Natural killer cell treated with Interleukin-12 subunit alpha and Interleukin-12 subunit beta and Interleukin-15 and Interleukin-18, amount 100 ng/mL, for 72 hours (primary cell): ENCODE data around the gene EXOC7. TPM values are rescaled to one million over a fixed set of nuclear protein-coding genes. Genes with fewer than 3 reads are reported as not detected.

ENCODE experiments used
- ATAC-seq, 2 donors: fragments of 150-1000 bp; cut with Tn5 transposase in 1 of 2; sonication (Bioruptor Pico), chemical (Tn5 transposase) in 1 of 2; 2 replicates each; pipeline ENCODE4 v1.10.0; 2021
- DNase-seq: peaks from one replicate; pipeline ENCODE4 v3.0.0; 2022; ENCODE audit warnings: low spot score
- H3K27ac Mint-ChIP-seq, 2 donors: 1 replicate in 1 of 2; 2 replicates in 1 of 2; pipeline ENCODE4 v1.8.0; 2022; ENCODE audit warnings: mixed read lengths in 2 of 2, mild to moderate bottlenecking in 1 of 2, moderate library complexity in 1 of 2
- H3K27me3 Mint-ChIP-seq, 2 donors: 1 replicate in 1 of 2; 2 replicates in 1 of 2; pipeline ENCODE4 v1.8.0; 2022; ENCODE audit warnings: mixed read lengths in 2 of 2
- H3K36me3 Mint-ChIP-seq: one replicate; pipeline ENCODE4 v1.8.0; 2022; ENCODE audit warnings: mixed read lengths
- H3K4me1 Mint-ChIP-seq, 2 donors: 1 replicate in 1 of 2; 2 replicates in 1 of 2; pipeline ENCODE4 v1.8.0; 2022; ENCODE audit warnings: low read depth in 2 of 2, mixed read lengths in 2 of 2, mild to moderate bottlenecking in 1 of 2
- H3K4me3 Mint-ChIP-seq: one replicate; pipeline ENCODE4 v1.8.0; 2022; ENCODE audit warnings: mixed read lengths
- H3K9me3 Mint-ChIP-seq: 2 replicates; pipeline ENCODE4 v1.8.0; 2022; ENCODE audit warnings: mixed read lengths
- total RNA-seq, 2 donors: library from RNA; stranded (reverse); gene quantifications; one replicate each; pipeline ENCODE4 v1.2.3, GENCODE V29; 2022

Gene EXOC7
- total RNA-seq, 2 donors from 2014 or later, result 134 to 163 TPM

DNA sequence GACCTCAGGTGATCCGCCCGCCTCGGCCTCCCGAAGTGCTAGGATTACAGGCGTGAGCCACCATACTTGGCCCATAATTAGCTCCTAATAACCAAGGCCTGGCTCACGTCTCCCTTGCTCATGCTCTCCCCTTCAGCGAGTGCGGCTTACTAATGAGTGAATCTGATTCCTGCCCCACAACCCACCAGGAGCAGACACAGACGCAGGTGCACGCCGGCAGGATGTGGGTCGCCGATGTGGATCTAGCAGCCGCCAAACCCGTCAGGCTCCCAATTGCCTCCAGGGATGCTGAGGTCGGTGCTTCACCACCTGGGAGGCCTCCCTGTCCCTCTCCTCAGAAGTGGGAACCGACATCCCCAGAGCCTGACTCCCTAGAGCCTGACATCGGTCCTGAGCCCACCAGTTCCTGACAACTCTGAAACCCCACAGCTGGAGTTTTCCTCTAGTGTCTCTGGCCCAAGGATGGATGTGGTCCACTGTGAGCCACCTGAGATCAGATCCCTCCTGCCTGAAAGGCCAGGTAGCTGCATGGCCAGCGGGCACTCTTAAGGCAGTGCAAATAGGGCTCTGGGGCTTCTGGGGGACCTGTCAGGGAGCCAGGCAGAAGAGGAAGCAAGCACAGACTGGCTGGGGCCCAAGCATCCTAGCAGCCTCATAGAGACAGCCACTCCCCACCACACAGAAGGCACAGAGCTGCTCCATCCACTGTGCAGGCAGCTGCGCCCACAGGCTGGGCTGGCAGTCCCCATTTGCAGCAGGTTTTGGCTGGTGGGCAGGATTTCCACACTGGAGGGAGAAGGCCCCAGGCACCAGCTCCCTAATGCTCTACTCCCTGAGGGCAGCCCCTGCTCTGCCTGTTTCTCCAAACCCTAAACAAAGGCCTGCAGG lies 10.8 kb downstream of the EXOC7 start:
- Mint-ChIP-seq H3K27me3 (no peaks in the 10 kb centered on the region), H3K4me3 (no peak overlapping the region), H3K27ac (no peak overlapping the region), H3K36me3 (no peaks in the 10 kb centered on the region), H3K9me3 (no peaks in the 10 kb centered on the region), H3K4me1 (peaks cover 2 to 5% of the 10 kb centered on the region in 2 donors)
- no peak for DNase-seq
- ATAC-seq, result no peak

DNA sequence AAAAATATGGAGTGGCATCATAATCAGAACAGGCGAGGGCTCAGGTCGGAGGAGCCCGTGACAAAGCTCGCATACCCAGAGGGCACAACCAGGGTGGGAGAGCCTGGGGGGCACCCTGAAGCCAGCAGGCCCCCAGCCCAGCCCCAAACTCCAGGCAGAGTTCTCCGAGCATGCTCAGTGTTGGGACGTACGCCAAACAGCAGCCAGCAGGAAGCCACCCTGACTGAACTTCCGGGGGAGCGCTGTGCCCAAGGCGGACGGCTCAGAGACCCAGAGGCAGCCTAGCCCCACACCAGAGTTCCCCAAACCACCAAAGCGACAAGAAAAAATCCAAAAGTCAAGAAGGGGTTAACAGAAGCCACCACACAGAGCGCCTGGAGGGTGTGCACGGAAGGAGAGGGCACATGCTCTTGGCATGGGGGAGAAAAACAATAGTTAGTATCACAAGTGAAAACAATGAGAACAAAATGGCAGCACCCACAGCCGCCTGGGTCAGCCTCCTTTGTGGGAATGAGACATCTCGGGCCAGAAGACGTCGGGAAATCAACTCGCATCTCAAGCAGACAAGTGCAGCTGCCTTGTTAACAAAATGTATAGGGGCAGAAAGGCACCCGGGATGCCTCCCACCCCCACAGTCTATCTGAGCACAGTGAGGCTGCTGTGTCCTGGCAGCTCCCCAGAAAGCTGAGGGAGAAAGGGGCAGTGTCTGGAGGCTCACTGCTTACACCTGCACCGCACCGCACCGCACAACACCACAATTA lies 11.9 kb downstream of the EXOC7 start:
- ATAC-seq, result no peak

DNA sequence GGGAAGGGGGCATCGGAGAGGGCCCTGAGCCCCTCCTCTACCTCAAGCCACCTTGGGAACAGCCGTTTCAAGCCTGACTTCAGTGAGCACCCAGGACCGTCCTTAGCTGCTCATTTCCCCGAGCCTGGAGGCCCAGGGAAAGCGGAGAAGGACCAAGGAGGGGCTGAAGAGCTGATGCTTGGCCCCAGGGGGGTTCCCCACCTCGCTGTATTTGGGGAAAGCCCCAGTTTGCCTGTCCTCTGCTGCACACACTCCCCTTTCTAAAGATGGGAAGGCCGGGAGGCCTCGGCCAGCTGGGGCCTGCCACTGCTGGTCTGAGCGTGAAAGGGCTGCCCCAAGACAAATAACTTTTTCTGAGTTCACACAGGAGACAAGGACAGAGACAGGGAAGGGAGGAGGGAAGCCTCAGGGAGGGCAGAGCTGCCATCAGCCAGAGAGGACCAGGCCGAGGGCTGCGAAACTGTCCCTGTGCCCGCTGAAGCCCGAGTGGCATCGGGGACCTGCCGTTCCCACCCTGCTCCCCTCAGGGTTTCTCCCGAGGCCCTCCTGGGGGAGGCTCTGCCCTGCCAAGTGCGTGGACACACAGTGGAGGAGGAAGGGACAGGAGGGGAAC lies 13.0 kb downstream of the EXOC7 start:
- H3K27me3 Mint-ChIP-seq, result no peaks in the 10 kb centered on the region
- ATAC-seq, result no peak
- H3K36me3 Mint-ChIP-seq, result no peaks in the 10 kb centered on the region
- peaks cover under 1 to 2% of the 10 kb centered on the region in 2 donors for H3K4me1 Mint-ChIP-seq
- H3K9me3 Mint-ChIP-seq, result no peaks in the 10 kb centered on the region
- H3K4me3 Mint-ChIP-seq, result no peak overlapping the region
- DNase-seq, result no peak
- H3K27ac Mint-ChIP-seq, result peak overlapping the region in 1 of 2 donors; percentile 82

More for the DNA sequence above, 11.9 kb downstream of the EXOC7 start:
- Mint-ChIP-seq H3K4me3 (peak overlapping the region; percentile 41), H3K9me3 (no peaks in the 10 kb centered on the region), H3K36me3 (no peaks in the 10 kb centered on the region), H3K27ac (peak overlapping the region; percentile 31 to 82), H3K27me3 (no peaks in the 10 kb centered on the region), H3K4me1 (peaks cover 2 to 5% of the 10 kb centered on the region in 2 donors)
- no peak for DNase-seq

DNA sequence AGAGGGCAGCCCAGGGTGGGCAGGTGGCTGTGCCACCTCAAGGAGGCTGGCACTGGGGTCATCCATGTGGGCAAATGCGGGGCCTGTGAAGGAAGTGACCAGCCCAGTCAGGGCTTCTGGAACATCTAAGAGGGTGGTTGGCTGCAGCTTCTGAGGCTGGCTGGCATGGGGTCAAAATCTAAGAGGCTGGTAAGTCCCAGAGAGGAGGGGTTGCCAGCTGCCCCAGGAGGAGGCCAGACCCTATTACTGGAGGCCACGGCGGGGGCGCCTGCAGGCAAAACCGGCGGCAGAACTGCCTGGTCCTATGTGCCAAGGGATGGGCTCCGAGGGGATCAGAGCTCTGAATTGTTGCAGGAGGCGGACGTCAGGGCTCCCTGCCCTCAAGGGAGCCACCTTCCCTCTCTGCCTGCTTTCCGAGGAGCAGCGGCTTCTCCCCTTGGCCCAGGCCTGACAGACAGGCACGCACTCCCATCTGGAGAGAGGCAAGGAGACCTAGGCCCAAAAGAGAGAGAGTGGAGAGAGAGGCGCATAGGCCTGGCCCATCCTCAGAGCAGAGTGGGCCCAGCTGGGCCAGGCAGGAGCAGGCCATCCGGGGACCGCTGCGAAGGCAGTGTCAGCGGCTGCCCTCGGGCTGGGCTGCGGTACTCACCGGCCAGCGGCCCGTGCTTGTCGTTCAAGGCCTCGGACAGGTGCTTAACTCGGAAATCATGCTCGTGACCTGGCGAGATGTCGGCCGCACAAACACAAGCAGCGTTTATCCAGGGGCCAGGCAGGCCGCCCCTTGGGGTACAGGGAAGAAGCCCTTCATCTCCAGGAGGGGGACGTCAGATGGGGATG lies 13.7 kb downstream of the EXOC7 start:
- Mint-ChIP-seq H3K4me1 (peaks cover 0 to 2% of the 10 kb centered on the region in 2 donors), H3K4me3 (no peak overlapping the region), H3K9me3 (no peaks in the 10 kb centered on the region), H3K27ac (no peak overlapping the region), H3K36me3 (peaks cover under 1% of the 10 kb centered on the region), H3K27me3 (no peaks in the 10 kb centered on the region)
- no peak for DNase-seq
- ATAC-seq, result no peak

DNA sequence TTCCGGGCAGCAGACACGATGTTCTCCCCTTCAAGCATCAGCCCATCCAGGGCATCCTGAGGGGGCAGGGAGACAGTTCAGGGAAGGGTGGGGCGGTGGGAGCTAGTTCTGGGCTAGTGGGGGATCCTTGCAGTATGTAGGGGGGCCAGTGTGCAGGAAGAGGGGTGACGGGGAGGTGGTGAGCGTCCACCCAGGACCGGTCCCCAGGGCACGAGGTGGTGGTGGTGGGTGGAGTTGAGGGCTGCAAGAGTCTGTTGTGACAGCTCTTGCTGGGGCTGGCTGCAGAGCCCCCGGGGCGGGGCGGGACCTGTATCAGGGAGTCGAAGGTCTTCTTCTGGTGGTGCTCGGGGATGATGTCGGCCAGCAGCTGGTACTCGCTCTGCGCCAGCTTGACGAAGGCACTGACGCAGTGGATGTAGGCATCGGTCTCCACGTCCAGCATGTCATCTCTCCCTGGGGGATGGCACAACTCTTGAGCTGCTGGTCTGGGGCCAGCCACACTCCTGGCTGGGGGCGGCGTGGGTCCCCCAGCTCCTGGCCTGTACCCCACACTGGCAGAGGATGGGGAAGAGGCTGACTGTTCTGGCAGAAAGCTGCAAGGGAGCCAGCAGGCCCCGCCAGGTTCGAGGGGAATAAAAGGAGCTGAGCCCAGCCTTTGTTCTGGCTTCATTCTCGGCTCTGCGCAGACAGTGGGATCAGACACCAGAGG lies 14.6 kb downstream of the EXOC7 start:
- ATAC-seq (no peak), DNase-seq (no peak)
- H3K4me1 Mint-ChIP-seq, result peaks cover 0 to 2% of the 10 kb centered on the region in 2 donors
- H3K9me3 Mint-ChIP-seq, result no peaks in the 10 kb centered on the region
- peaks cover 7% of the 10 kb centered on the region for H3K36me3 Mint-ChIP-seq
- H3K27ac Mint-ChIP-seq, result no peak overlapping the region
- H3K27me3 Mint-ChIP-seq, result no peaks in the 10 kb centered on the region
- no peak overlapping the region for H3K4me3 Mint-ChIP-seq

DNA sequence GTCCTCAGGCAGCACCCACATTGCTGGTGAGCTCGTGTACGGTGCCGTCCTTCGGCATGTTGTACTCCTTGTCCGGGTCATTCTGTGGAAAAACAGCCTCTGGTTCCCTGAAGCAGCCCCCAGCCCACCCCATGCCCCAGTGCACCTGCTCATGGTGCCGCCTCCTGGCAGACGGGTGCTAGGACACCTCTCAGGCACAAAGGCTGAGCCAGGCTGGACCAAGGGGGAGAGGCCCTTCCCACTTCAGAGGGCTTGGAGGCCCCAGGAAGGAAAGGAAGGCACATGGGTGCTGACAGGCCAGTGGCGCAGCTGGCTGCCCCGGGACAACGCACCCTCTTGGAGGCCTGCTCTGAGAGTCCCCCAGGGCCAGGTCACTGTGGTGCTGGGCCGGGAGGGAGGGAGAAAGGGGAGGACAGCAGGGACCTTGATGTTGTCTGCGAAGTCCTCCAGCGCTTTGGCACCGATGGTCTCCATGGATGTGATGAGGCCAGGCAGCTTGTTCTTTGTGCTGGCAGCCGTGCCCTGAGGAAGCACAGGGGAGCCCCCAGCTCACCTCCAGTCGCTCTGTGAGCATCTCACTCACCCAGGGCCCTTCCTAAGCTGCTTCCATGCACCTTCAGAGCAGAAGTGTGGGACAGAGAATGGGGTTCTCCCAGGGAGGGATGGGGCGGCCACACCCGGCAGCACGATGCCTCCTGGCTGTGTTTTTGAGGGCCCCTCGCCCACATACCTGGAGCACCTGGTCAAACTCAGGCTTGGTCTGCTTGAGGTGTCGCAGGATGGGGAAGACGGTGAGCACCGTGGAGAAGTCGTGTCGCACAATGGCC lies 15.3 kb downstream of the EXOC7 start:
- Mint-ChIP-seq H3K27ac (no peak overlapping the region), H3K9me3 (no peaks in the 10 kb centered on the region), H3K36me3 (peaks cover 7% of the 10 kb centered on the region), H3K27me3 (no peaks in the 10 kb centered on the region), H3K4me1 (peaks cover 0 to 2% of the 10 kb centered on the region in 2 donors), H3K4me3 (no peak overlapping the region)
- DNase-seq (no peak), ATAC-seq (no peak)

DNA sequence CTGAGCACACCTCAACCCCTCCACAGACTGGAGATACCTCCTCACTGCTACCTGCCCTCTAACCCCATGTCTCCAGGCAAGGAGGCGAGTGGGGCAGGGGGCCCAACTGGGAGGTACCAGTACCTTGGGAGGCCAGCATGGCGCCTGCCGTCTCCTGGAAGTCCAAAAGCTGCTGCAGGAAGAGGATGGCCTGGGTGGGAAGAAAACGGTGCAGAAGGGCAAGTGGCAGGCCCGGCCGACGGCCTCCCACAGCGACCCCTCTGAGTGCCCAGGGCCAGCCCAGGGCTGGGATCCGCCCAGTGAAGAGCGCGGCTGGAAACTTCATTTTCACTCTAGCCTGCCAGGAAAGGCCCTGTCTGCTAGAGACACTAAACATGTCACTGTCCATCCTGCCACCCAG lies 16.1 kb downstream of the EXOC7 start:
- DNase-seq (no peak), ATAC-seq (no peak)
- Mint-ChIP-seq H3K27ac (no peak overlapping the region), H3K9me3 (no peaks in the 10 kb centered on the region), H3K4me1 (peaks cover 0 to 2% of the 10 kb centered on the region in 2 donors), H3K4me3 (no peak overlapping the region), H3K36me3 (peaks cover 7% of the 10 kb centered on the region), H3K27me3 (no peaks in the 10 kb centered on the region)

DNA sequence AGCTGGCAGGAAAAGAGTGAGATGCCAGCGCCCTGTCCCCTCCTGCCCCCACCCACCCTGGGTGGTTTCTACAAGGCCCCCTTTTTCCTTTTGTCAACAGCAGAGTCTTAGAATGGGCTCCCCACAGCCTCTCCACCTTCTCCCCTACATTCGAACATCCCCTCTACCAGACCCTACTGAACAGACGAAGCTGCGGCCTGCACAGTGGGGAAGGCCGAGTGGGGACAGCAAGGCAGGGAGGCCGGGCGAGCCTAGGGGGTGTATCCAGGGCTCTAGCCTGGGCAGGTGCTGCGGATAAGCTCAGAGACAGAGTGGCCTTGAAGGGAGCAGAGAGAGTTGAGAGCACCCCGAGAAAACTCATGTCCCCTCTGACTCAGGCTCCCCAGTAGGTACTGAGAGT lies 17.2 kb downstream of the EXOC7 start:
- H3K4me3 Mint-ChIP-seq, result no peak overlapping the region
- no peak overlapping the region for H3K27ac Mint-ChIP-seq
- ATAC-seq (no peak), DNase-seq (no peak)
- H3K27me3 Mint-ChIP-seq, result no peaks in the 10 kb centered on the region
- peaks cover 7% of the 10 kb centered on the region for H3K36me3 Mint-ChIP-seq
- H3K4me1 Mint-ChIP-seq, result peaks cover 0 to 2% of the 10 kb centered on the region in 2 donors
- H3K9me3 Mint-ChIP-seq, result no peaks in the 10 kb centered on the region

DNA sequence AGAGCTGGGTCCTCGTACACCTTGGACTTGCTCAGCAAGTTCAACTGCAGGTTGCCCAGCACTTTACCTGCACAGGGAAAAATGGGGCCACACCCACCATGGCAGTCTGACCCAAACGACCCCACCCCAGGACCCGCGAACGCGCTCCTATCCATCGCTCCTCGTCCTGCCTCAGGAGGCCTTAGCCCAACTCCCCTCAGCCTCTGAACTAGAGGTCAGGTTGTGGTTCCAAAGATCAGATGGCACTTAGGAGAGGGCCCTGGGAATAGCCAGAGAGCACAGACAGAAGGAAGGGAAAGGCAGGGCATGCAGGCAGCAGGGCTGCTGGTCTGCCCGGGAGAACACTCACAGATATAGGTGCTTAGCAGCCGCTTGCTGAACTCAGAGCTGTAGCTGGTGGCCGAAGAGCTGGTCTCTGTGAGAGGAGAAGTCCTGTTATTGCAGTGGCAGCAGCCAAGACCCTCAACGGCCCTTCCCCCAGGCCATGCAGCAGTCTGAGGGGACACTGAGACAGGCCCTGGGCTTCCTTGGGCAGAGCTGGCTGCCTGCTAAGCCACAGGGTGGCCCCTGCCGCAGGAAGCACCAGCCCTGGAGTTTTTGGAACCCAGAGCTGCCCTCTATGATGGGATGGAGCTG lies 17.7 kb downstream of the EXOC7 start:
- H3K27me3 Mint-ChIP-seq, result no peaks in the 10 kb centered on the region
- H3K4me1 Mint-ChIP-seq, result peaks cover 0 to 2% of the 10 kb centered on the region in 2 donors
- no peak overlapping the region for H3K27ac Mint-ChIP-seq
- no peak overlapping the region for H3K4me3 Mint-ChIP-seq
- no peak for DNase-seq
- no peak for ATAC-seq
- peaks cover 7% of the 10 kb centered on the region for H3K36me3 Mint-ChIP-seq
- H3K9me3 Mint-ChIP-seq, result no peaks in the 10 kb centered on the region

DNA sequence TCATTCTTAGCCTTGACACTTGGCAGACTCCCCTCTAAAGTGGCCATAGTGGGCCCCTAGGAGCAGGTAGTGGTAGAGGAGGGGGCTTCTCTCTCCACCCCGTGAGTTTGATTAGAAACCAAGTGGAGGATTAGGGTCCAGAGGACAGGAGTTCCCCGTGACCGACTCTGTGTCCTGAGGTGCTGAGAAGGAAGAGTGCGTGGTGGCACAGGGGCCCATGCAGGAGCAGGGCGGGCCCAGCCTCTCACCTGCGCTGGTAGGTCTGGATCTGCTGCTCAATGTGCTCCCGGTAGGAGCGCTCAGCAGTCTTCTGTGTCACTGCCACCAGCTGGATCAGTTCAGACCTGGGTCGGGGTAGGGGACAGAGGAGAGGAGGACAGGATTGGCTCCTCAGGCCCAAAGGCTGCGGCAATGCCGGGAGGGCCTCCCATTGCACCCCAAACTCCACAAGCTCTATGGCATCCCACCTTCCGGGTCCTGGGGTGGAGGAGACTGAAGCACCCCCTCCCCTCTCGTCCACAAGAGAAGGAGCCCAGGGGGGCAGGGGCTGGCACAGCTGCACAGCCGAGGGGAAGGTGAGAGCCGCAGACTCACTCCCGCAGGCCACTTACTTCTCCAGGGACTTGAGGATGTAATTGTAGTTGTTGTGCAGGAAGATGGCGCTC lies 18.4 kb downstream of the EXOC7 start:
- Mint-ChIP-seq H3K9me3 (no peaks in the 10 kb centered on the region), H3K27me3 (no peaks in the 10 kb centered on the region), H3K27ac (no peak overlapping the region), H3K36me3 (peaks cover 7% of the 10 kb centered on the region), H3K4me3 (no peak overlapping the region), H3K4me1 (peaks cover 0 to 2% of the 10 kb centered on the region in 2 donors)
- ATAC-seq (no peak), DNase-seq (no peak)

DNA sequence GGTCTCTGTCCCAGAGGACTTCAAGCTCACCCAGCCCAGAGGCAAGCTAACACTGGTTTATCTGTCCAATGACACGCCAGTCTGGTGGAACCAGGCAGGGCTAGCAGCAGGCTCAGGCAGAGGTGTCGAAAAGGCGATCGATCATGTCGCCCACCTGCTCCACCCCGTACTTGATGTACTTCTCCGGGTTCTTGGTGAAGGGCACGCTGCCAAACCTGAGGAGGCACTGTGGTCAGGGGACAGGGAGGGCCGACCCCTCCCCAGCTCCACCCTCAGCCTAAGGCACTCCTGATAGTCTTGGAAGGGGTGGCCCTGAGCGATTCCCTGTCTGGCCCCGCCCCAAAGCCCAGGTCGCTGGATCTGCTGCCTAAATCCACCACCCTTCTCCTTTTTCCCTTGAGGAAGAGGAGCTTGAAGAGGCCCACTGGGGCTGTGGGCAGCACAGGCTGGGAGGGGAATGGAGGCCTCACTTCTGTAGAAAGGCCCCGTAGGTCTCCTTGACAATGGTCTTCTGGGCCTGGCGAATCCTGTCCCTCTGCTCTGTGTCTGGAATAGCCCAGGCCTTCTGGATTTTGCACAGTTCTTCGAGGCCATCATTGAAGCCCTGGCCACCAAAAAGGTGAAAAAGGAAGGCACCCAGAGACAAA lies 19.9 kb downstream of the EXOC7 start:
- no peak overlapping the region for H3K27ac Mint-ChIP-seq
- peaks cover 7% of the 10 kb centered on the region for H3K36me3 Mint-ChIP-seq
- no peaks in the 10 kb centered on the region for H3K9me3 Mint-ChIP-seq
- DNase-seq (peak; percentile 58), ATAC-seq (no peak)
- H3K4me1 Mint-ChIP-seq, result peaks cover 0 to 2% of the 10 kb centered on the region in 2 donors
- peaks cover 2 to 8% of the 10 kb centered on the region in 2 donors for H3K27me3 Mint-ChIP-seq
- H3K4me3 Mint-ChIP-seq, result no peak overlapping the region
